ENCODE measurements around the gene RLBP1. TPM values are rescaled to one million over a fixed set of nuclear protein-coding genes. Genes with fewer than 3 reads are reported as not detected.
A peak's percentile ranks its signal among the peaks of the same experiment; 100 is the strongest.
"Not testable (repeated sequence)": the region's sequence is repeated elsewhere in the genome, so short reads cannot be mapped to it uniquely, and the experiment has no call there.

Gene RLBP1
- total RNA-seq (1 to 10 TPM in 1 of 5 donors, not detected in 4; 1.3 TPM), polyA plus RNA-seq (under 1 TPM in 1 of 3 donors, not detected in 2; 0.13 TPM)
- long read RNA-seq, donor 1: 0 reads
- long read RNA-seq, donor 2, partial matches to known transcripts: 0 of 1 reads
- long read RNA-seq, donor 2, other reads (novel, unspliced or antisense): 0 of 1 reads
- long read RNA-seq, donor 3: 0 reads
- long read RNA-seq, donor 4: 0 reads
- long read RNA-seq, donor 5: 0 reads
- long read RNA-seq, donor 6: 0 reads
- long read RNA-seq, donor 7, partial matches to known transcripts: 0 of 1 reads
- long read RNA-seq, donor 7, other reads (novel, unspliced or antisense): 0 of 1 reads
- long read RNA-seq, donor 8: 0 reads
- long read RNA-seq, donor 9: 0 reads
- long read RNA-seq, donor 10: 0 reads

GRCh38 chr15:89221543-89221942 is at the start of gene RLBP1:
Gene RLBP1 (minus strand): TSS chr15:89221579. CDS start chr15:89218975, 2,604 bp downstream.
- Histone ChIP-seq H3K27ac (no peak within 1 kb of the TSS), H3K4me1 (no peaks in the 10 kb centered on the region), H3K27me3 (no peaks in the 10 kb centered on the region), H3K36me3 (no peaks in the 10 kb centered on the region), H3K4me3 (no peak within 1 kb of the TSS), H3K9me3 (no peaks in the 10 kb centered on the region)
- intact Hi-C loops (cut with DNase I; ENCODE audit: low total_unique reads): no loop called here
- no peak for TF ChIP-seq POLR2A (IDR thresholded peaks at IDR 0.05)
- TF ChIP-seq CTCF (IDR thresholded peaks at IDR 0.05): no peak
- TF ChIP-seq POLR2AphosphoS5 (IDR thresholded peaks at IDR 0.05): no peak
- TF ChIP-seq EP300 (IDR thresholded peaks at IDR 0.05): no peak
- peak in 1 of 2 donors; percentile 53 for DNase-seq
- 53 to 73% (median 61%) methylated on average over 11 of the region's 11 CpGs for WGBS, 5 donors

GRCh38 chr15:89250142-89250541 is 28.8 kb upstream of the RLBP1 start:
- H3K27ac ChIP-seq; DNase-seq; intact Hi-C loops (cut with DNase I; ENCODE audit: low total_unique reads); H3K4me1 ChIP-seq; H3K27me3 ChIP-seq; H3K4me3 ChIP-seq; H3K9me3 ChIP-seq: not testable (repeated sequence)
- H3K36me3 ChIP-seq: peaks cover 0 to 29% (median 2%) of the 10 kb centered on the region in 4 donors
- 90 to 97% (median 97%) methylated on average over 5 of the region's 5 CpGs for WGBS, 5 donors

GRCh38 chr15:89248584-89248983 is 27.2 kb upstream of the RLBP1 start:
- intact Hi-C loops (cut with DNase I; ENCODE audit: low total_unique reads): no loop called here
- Histone ChIP-seq H3K27ac (no peak overlapping the region), H3K9me3 (no peaks in the 10 kb centered on the region), H3K27me3 (no peaks in the 10 kb centered on the region), H3K36me3 (peaks cover 0 to 22% (median 2%) of the 10 kb centered on the region in 4 donors), H3K4me1 (peaks cover 5 to 14% (median 11%) of the 10 kb centered on the region in 4 donors), H3K4me3 (no peak overlapping the region)
- WGBS, 5 donors: 96 to 99% (median 98%) methylated on average over 2 of the region's 2 CpGs
- DNase-seq: no peak
- TF ChIP-seq POLR2A (IDR thresholded peaks at IDR 0.05): no peak
- TF ChIP-seq POLR2AphosphoS5 (IDR thresholded peaks at IDR 0.05): no peak
- no peak for TF ChIP-seq EP300 (IDR thresholded peaks at IDR 0.05)
- TF ChIP-seq CTCF (IDR thresholded peaks at IDR 0.05): no peak

- TF ChIP-seq POLR2A (IDR thresholded peaks at IDR 0.05) (no peak), EP300 (IDR thresholded peaks at IDR 0.05) (no peak), POLR2AphosphoS5 (IDR thresholded peaks at IDR 0.05) (no peak), CTCF (IDR thresholded peaks at IDR 0.05) (no peak)
- peaks cover 0 to 22% (median 2%) of the 10 kb centered on the region in 4 donors for H3K36me3 ChIP-seq
- no peaks in the 10 kb centered on the region for H3K27me3 ChIP-seq
- peaks cover 5 to 23% (median 19%) of the 10 kb centered on the region in 4 donors for H3K4me1 ChIP-seq
- H3K4me3 ChIP-seq: no peak overlapping the region
- intact Hi-C loops (cut with DNase I; ENCODE audit: low total_unique reads): no loop called here
- no peaks in the 10 kb centered on the region for H3K9me3 ChIP-seq
- H3K27ac ChIP-seq: no peak overlapping the region
- 62 to 74% (median 68%) methylated on average over 2 of the region's 2 CpGs for WGBS, 5 donors
- no peak for DNase-seq
Observed at GRCh38 chr15:89247446-89247845, 26.1 kb upstream of the RLBP1 start.

GRCh38 chr15:89244574-89244903 is 23.2 kb upstream of the RLBP1 start:
- 0 to 3% (median 0%) methylated on average over 6 of the region's 6 CpGs for WGBS, 5 donors
- peak overlapping the region in 3 of 5 donors; percentile 56 to 77 (median 76) for H3K27ac ChIP-seq
- H3K9me3 ChIP-seq: peaks cover 0 to 5% (median 0%) of the 10 kb centered on the region in 4 donors
- H3K27me3 ChIP-seq: no peaks in the 10 kb centered on the region
- H3K4me3 ChIP-seq: peak overlapping the region; percentile 74 to 97 (median 87)
- intact Hi-C loops (cut with DNase I; ENCODE audit: low total_unique reads): no loop called here
- TF ChIP-seq EP300 (IDR thresholded peaks at IDR 0.05) (no peak), POLR2AphosphoS5 (IDR thresholded peaks at IDR 0.05) (no peak), CTCF (IDR thresholded peaks at IDR 0.05) (no peak), POLR2A (IDR thresholded peaks at IDR 0.05) (no peak)
- no peak for DNase-seq
- peaks cover 5 to 23% (median 20%) of the 10 kb centered on the region in 4 donors for H3K4me1 ChIP-seq
- peaks cover 0 to 16% (median 2%) of the 10 kb centered on the region in 4 donors for H3K36me3 ChIP-seq
